Adrenal gland (tissue), 5 donors: ENCODE measurements around the gene ZFP36L1.

ENCODE experiments used
- CTCF ChIP-seq, 6 experiments: fragments of 450-650 bp in 4 of 6; fragments of 200-600 bp in 2 of 6; sonication (generic) in 1 of 6; IDR thresholded peaks; 1 replicate in 5 of 6; 2 replicates in 1 of 6; pipeline versions ENCODE4 v1.5.1 to v1.8.0; 2016 to 2021; ENCODE audit warnings: antibody characterized with exemption in 6 of 6, mild to moderate bottlenecking in 2 of 6, moderate library complexity in 1 of 6
- POLR2A ChIP-seq, 2 donors: fragments of 450-650 bp; IDR thresholded peaks; one replicate each; pipeline ENCODE4 v1.6.1; 2017; ENCODE audit warnings: antibody characterized with exemption in 2 of 2, mild to moderate bottlenecking in 2 of 2, moderate library complexity in 1 of 2
- donor health status: DM: no; HTN: no; CAD: no.

GRCh38 chr14:68794851-68795596 is 2.2 kb upstream of the ZFP36L1 start:
- TF ChIP-seq CTCF (IDR thresholded peaks at IDR 0.05), result no peak
- TF ChIP-seq POLR2A (IDR thresholded peaks at IDR 0.05), result no peak
